GM12891 (cell line): ENCODE data around the gene DPPA3.

Experiments
- POLR2A ChIP-seq: IDR thresholded peaks from 2 replicates; pipeline ENCODE4 v1.6.1; 2011; ENCODE audit warnings: low read depth, low read length, control low read depth
- POLR2AphosphoS5 ChIP-seq: IDR thresholded peaks from 2 replicates; pipeline ENCODE4 v1.6.1; 2011; ENCODE audit warnings: low read depth, low read length, control low read depth
- TAF1 ChIP-seq: IDR thresholded peaks from 2 replicates; pipeline ENCODE4 v1.6.1; 2011; ENCODE audit warnings: low read depth, low read length, control low read depth

- no peak for TF ChIP-seq POLR2AphosphoS5
- TF ChIP-seq POLR2A = no peak
- TF ChIP-seq TAF1 = no peak
Observed at GRCh38 chr12:7716381-7716780, 5.1 kb downstream of the DPPA3 start.
